CD4-positive, alpha-beta T cell treated with Interleukin-17A for 4 hours (primary cell): Measurements from ENCODE around the gene IGLL5.

Experiments used
- DNase-seq: peaks from one replicate; pipeline ENCODE4 v3.0.0-alpha.2; 2020; ENCODE audit warnings: mixed read lengths

IGLL5 gene

DNA sequence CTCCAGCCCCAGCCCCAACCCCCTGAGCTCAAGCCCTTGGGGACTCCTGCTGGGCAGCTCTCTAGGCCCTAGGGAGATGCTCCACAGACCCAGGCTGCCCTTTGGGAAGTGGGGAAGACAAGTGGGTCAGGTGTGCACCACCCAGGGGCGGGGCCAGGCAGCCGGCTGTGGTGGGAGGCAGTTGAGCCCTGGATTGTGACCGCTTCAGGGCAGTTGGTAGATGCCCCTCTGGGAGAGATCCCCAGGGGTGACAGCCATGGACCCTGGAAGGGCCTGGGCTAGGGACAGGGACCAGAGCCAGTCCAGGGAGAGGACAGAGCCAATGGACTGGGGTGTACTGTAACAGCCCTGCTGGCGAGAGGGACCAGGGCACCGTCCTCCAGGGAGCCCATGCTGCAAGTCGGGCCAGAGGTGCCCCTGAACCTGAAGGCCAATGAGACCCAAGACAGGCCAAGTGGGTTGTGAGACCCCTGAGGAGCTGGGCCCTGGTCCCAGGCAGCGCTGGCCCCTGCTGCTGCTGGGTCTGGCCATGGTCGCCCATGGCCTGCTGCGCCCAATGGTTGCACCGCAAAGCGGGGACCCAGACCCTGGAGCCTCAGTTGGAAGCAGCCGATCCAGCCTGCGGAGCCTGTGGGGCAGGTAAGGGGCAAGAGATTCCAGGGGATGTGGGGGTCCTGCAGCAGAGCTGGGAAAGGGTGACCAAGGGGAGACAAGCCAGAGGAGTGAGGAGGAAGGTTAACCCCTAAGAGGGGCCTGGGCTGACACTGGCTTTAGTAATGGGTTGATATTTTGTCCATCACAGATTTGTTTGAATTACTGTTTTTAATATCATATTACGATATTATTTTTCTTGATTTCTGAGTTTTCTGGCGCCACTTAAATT, at the start of gene IGLL5:
TSS of gene IGLL5 (plus strand) at position 196 of the 883 bp plus-strand sequence. CDS start at position 434, 238 bp downstream.
- no peak for DNase-seq

DNA sequence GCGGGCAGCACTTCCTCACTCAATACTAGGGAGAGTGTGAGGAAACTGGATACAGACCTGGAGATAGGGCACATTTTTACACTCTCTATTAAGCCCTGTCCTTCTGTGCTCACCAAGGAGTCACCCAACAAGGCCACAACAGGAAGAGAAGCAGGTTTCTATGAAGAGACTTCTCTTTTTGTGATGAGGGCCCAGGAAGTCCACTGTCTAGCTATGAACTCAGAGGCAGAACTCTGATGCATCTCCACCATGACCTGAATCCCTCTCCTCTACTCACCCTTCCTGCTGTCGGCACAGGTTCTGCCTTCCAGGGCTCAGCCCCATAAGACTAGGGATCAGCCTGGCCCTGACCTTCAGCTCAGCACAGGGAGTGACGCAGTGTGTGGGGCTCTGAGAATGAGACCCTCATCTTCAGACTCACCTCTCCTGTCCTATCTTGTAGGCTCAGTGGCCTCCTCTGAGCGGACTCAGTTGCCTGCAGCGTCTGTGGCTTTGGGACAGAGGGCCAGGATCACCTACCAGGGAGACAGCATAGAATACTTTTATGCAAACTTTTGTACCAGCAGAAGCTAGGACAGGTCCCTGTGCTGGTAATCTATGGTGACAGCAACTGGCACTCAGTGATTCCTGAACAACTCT, 49.3 kb upstream of the IGLL5 start:
- DNase-seq = no peak

GRCh38 chr22:22839570-22840314, 47.9 kb upstream of the IGLL5 start:
- DNase-seq = no peak

DNA sequence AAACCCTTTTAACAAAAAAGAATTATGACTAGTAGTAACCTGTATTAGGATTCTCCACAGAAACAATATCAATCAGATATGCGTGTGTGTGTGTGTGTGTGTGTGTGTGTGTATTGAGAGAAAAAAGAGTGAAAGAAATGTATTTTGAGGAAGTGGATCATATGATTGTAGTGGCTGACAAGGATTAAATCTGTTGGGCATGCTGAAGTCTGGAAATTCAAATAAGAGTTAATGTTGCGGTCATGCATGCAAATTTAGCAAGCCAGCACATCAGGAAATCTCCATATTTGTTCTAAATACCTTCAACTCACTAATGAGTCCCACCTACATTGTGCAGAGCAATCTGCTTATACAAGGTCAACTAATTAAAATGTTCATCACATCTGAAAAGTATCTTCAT, 46.8 kb upstream of the IGLL5 start:
- DNase-seq = no peak

DNA sequence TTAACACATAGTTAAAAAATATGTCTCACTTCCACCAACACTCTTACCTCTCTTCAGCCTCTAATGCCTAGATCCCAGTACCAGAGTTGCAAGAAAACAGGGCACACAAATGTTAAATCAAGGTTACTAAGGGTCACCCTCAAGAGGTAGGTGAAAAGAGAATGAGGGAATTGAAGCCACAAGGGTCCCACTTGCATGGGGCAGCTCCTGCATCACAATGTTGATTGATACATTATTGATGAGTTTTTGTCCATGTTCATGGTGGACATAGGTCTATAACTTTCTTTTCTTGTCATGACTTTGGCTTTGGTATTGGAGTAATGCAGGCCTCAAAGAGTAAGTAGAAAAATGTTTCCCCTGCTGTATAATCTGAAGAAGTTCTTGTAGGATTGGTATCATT, 46.0 kb upstream of the IGLL5 start:
- DNase-seq = no peak

GRCh38 chr22:22842085-22842484, 45.5 kb upstream of the IGLL5 start:
- DNase-seq = no peak

DNA sequence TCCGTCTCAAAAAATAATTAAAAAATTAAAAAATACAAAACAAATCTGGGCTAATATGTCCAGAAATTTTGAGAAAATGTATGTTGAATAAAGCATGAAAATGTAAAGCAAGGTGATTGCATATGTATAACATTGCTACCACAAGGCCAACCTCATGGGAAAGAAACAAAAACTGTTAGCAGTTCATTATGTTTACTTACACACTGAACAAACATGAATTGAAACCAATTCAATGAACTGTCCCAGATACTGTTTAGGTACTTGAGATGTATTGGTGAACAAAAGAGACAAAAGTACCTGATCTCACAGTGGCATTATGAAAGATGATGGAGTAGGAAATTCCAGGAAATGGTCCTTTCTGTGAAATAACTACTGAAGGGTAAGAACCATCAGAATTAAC, 43.8 kb upstream of the IGLL5 start:
- DNase-seq = no peak

GRCh38 chr22:22847241-22847640, 40.4 kb upstream of the IGLL5 start:
- no peak for DNase-seq

GRCh38 chr22:22848364-22848866, 39.2 kb upstream of the IGLL5 start:
- peak; percentile 82 for DNase-seq

DNA sequence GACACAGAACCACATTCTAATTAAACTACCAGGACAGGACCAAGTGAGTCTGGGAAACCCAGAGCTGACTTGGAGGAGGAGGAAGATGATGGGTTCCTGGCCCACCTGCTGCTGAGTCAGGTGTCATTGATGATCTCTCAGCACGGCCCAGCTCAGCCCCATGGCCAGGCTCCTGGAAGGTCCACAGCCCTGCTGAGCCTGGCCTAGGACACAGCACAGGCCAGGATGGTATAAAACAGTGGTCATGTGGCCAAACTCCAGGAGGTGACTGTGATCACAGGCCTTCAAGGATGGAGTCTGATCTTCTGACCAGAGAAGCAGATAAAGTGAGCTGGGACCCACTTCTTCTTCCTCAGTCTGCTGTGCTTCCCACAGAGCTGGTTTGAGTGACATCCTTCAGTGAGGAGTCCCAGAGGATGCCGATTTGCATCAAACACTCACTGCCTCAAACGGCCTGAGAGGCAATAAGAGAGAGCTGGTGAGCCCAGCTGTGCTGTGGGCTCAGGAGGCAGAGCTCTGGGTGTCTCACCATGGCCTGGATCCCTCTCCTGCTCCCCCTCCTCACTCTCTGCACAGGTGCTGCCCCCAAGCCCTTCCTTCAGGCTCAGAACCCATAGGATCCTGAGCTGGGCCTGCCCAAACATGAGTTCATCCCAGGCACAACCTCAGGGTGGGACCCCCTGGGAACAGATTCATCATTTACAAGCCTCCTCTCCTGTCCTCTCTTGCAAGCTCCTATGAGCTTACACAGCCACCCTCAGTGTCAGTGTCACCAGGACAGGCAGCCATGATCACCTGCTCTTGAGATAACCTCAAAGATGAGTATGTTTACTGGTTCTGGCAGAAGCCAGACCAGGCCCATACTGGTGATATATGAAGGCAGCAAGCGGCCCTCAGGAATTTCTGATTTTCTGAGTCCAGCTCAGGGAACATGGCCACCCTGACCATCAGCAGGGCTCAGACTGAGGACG, 37.7 kb upstream of the IGLL5 start:
- no peak for DNase-seq

GRCh38 chr22:22851969-22852368, 35.6 kb upstream of the IGLL5 start:
- DNase-seq = no peak

DNA sequence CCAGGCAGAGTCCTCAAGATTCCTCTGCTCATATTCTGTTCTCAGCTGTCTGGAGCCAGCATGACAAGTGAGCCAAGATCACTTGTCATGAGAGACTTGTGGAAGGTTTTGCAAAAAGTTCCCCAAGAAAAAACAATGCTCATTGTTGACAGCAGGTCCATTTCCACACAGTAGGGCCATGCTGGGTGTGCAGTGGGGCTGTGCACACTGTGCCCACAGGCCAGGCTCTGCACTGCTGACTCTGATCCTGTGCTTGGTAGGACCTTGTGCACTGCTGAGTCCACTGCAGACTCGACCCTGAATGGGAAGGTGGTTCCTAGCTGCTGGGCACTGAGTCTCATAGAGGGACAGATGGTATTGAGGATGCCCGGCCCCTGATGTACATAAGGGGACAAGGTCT, 33.9 kb upstream of the IGLL5 start:
- no peak for DNase-seq

DNA sequence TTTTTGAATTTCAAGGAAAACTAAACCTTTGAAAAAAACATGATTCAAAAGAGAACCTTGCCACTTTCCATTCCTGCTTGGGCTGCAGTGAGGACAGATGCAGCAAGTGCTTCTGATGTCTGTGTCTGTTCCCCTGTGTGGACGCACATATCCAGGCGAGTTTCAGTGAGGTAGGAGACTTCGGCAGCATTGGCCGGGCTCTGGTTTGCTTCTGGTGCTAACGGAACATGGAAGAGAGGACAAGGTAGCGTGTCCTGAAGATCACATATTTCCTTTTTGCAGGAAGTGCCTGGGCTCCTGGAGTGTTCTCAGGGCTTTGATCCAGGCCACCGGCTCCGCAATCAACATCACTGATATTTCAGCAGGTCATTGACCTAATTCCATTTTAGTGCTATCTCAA, 33.1 kb upstream of the IGLL5 start:
- no peak for DNase-seq

DNA sequence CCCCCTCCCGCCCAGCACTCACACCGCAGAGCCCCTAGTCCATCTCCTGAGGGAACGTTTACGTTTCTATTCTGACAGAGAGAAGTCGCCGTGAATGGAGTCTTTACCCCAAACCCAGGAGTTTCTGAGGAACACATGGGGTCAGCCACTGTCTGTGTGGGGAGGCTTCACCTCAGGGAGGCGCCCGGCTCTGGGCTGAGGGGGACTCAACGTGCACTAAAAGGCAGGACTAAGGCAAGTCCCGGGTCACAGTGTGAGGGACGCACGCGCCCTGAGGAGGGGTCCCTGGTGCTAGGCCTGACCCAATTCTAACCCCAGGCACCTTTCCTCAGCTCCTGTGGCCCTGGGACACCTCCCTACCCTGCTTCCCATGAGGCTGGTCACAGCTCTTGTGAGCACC, 32.5 kb upstream of the IGLL5 start:
- DNase-seq = no peak

- peak; percentile 47 for DNase-seq
These were observed 31.9 kb upstream of the IGLL5 start for GRCh38 chr22:22855617-22856308.

DNA sequence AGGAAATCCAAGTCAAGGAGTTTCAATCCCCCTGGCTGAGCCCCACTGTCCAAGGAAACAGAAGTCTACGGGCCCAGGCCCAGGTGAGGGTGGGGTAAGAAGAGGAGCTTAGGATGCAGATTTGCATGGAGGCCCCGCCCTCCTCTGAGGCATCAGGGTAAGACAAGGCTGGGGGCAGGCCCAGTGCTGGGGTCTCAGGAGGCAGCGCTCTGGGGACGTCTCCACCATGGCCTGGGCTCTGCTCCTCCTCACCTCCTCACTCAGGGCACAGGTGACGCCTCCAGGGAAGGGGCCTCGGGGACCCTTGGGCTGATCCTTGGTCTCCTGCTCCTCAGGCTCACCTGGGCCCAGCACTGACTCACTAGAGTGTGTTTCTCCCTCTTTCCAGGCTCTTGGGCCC, 31.3 kb upstream of the IGLL5 start:
- no peak for DNase-seq

GRCh38 chr22:22856885-22857606, 30.6 kb upstream of the IGLL5 start:
- DNase-seq = no peak

GRCh38 chr22:22857607-22858558, 29.7 kb upstream of the IGLL5 start:
- no peak for DNase-seq

DNA sequence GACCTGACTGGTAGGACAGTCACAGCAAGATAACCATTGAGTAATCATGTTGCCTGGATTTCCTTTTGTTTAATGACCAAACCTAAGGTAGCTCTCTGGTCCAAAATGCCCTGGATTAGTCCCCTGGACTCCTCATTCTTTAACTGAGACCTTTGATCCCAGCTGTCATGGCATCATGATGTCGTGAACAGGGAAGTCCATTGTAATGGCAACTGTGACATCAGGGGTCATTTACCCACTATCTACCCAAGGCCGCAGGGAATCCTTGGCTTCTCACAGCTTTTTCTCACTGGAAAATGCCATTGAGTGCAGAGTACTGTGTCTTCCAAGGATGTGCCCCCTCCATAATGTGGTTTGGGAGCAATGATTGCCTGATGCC, 29.1 kb upstream of the IGLL5 start:
- DNase-seq = no peak

DNA sequence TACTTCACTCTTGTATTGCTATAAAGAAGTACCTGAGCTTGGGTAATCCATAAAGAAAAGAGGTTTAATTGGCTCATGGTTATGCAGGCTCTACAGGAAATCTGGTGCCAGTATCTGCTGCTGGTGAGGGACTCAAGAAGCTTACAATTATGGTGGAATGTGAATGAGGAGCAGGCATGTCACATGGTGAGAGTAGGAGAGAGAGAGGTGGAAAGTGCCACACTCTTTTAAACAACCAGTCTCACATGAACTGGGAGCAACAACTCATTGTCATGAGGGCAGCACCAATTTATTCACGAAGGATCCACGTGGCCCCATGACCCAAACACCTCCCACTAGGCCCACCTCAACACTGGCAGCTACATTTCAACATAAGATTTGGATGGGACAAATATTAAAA, 24.6 kb upstream of the IGLL5 start:
- DNase-seq = no peak
